Heart left ventricle (tissue), 13 donors: ENCODE results near the gene CDH13.

ENCODE experiments used
- CTCF ChIP-seq, 12 donors: fragments of 200-600 bp; sonication (generic) in 4 of 12; IDR thresholded peaks; one replicate each; pipeline versions ENCODE4 v1.5.0 to v1.8.0; 2018 to 2022; ENCODE audit warnings: antibody characterized with exemption in 12 of 12, mild to moderate bottlenecking in 5 of 12
- POLR2A ChIP-seq, 2 donors: fragments of 450-650 bp; IDR thresholded peaks; one replicate each; pipeline ENCODE4 v1.6.1; 2017; ENCODE audit warnings: antibody characterized with exemption in 2 of 2, mild to moderate bottlenecking in 2 of 2, moderate library complexity in 2 of 2
- donor health status: ischemic (EF 13 %, LVEDD 7.1; RV severe dilation, severe dysfunction).
- donor health status: DM: no; HTN: yes; CAD: no.
- donor health status: DM: no; HTN: no; CAD: no.
- donor health status: ischemic (EF 25% LVEDD 6.9; RV normal size, moderate dysfunction).
- donor health status: ischemic (EF 25% LVEDD 5.7; RV mildly dilated, moderate dysfunction).
- donor health status: ischemic (EF 35%, LVEDD 5.7; RV mildly dilated, moderate dysfunction).
- donor health status: nonischemic (EF 11% LVEDD 7.7; RV severe dilation, severe dysfunction).
- donor health status: DM: yes; HTN: yes; CAD: no.
- donor health status: PGD.
- donor health status: ischemic (EF 29% LVEDD 5.4; RV normal size, mild dysfunction).
- donor health status: nonischemic (EF 23%, LVEDD 6.1; RV moderate dilation, normal function).

GRCh38 chr16:83792391-83792790, 1165.6 kb downstream of the CDH13 start:
- TF ChIP-seq CTCF (IDR thresholded peaks at IDR 0.05) (no peak), POLR2A (IDR thresholded peaks at IDR 0.05) (no peak)
